ENCODE measurements around the gene NPAS3. TPM values are rescaled to one million over a fixed set of nuclear protein-coding genes. Genes with fewer than 3 reads are reported as not detected.
A peak's percentile ranks its signal among the peaks of the same experiment; 100 is the strongest.

Gene NPAS3
- total and polyA plus RNA-seq, 2 of the 8 experiments (the other 6 are each of a cell fraction or from before 2014, with no cell fraction given): 0.11 to 0.60 TPM

GRCh38 chr14:33727606-33728005 is 788.9 kb downstream of the NPAS3 start:
- FAIRE-seq (no peak), DNase-seq (ENCODE audit: low read depth in 1 of 2, low spot score in 2 of 2) (no peak)
- 83% methylated on average over 6 of the region's 6 CpGs; no CpG with 5 or more reads in 1 of the 2 experiments for WGBS, 2 experiments (ENCODE audit: extremely low coverage in 1 of 2, insufficient coverage in 1 of 2, insufficient read length in 1 of 2, insufficient replicate concordance in 2 of 2, low coverage in 1 of 2, low lambda C conversion rate in 2 of 2, missing lambda C conversion rate in 1 of 2)
- TF ChIP-seq SIX5 (IDR thresholded peaks at IDR 0.05; ENCODE audit: low read depth, low read length) (no peak), NANOG (IDR thresholded peaks at IDR 0.05; ENCODE audit: insufficient read depth, low read depth, low read length, poor library complexity, severe bottlenecking) (no peak), SP2 (IDR thresholded peaks at IDR 0.05; ENCODE audit: low read length) (no peak), ZNF274 (IDR thresholded peaks at IDR 0.05; ENCODE audit: borderline replicate concordance, extremely low read depth, low read length) (no peak), EP300 (IDR thresholded peaks at IDR 0.05; ENCODE audit: borderline replicate concordance in 1 of 2, low read depth in 2 of 2, low read length in 2 of 2) (no peak), HDAC2 (IDR thresholded peaks at IDR 0.05; ENCODE audit: borderline replicate concordance in 1 of 2, low read depth in 2 of 2, low read length in 2 of 2) (no peak), CBX5 (IDR thresholded peaks at IDR 0.05; ENCODE audit: low read depth, low read length) (no peak), KDM4A (IDR thresholded peaks at IDR 0.05; ENCODE audit: low read depth, low read length, severe bottlenecking) (no peak), RBBP5 (IDR thresholded peaks at IDR 0.05; ENCODE audit: borderline replicate concordance, low read depth, low read length) (no peak), MAFK (IDR thresholded peaks at IDR 0.05; ENCODE audit: low read depth, low read length) (no peak), JUND (IDR thresholded peaks at IDR 0.05; ENCODE audit: low read length) (no peak), EGR1 (IDR thresholded peaks at IDR 0.05; ENCODE audit: borderline replicate concordance, low read depth, low read length) (no peak), SP1 (IDR thresholded peaks at IDR 0.05; ENCODE audit: low read depth, low read length) (no peak), POU5F1 (IDR thresholded peaks at IDR 0.05; ENCODE audit: low read depth, low read length) (no peak), ASH2L (IDR thresholded peaks at IDR 0.05; ENCODE audit: low read length) (no peak)

More at GRCh38 chr14:33727606-33728005, 788.9 kb downstream of the NPAS3 start:
- H3K56ac ChIP-seq (replicated peaks; ENCODE audit: insufficient read length, low read depth, low read length): no peak overlapping the region
- H3K18ac ChIP-seq (ENCODE audit: extremely low read depth, low read length): no peak overlapping the region
- no peak overlapping the region for H3K23ac ChIP-seq (ENCODE audit: insufficient read length)
- no peak overlapping the region for H3K4ac ChIP-seq (replicated peaks; ENCODE audit: insufficient read length, low read depth, low read length)
- no peak overlapping the region for H3K27ac ChIP-seq (ENCODE audit: low read depth, low read length)
- H2AK5ac ChIP-seq (ENCODE audit: low read depth, low read length): no peak overlapping the region
- H3K36me3 ChIP-seq (ENCODE audit: control insufficient read depth in 2 of 4, insufficient read depth in 4 of 4, low read length in 3 of 4): no peaks in the 10 kb centered on the region
- H4K5ac ChIP-seq (ENCODE audit: insufficient read length, low read depth, low read length): no peak overlapping the region
- no peak overlapping the region for H3K4me3 ChIP-seq (ENCODE audit: extremely low read depth in 1 of 4, insufficient read depth in 2 of 4, low read depth in 3 of 4, low read length in 4 of 4)
- H3K9ac ChIP-seq (replicated peaks in 1 of 4; ENCODE audit: extremely low read depth in 1 of 4, low read depth in 3 of 4, low read length in 3 of 4): peak overlapping the region in 1 of 4 experiments; percentile 3; a peak in 1 of 7 replicates
- no peaks in the 10 kb centered on the region for H3K27me3 ChIP-seq (replicated peaks in 1 of 4; ENCODE audit: control insufficient read depth in 3 of 4, extremely low read depth in 1 of 4, insufficient read depth in 3 of 4, low read length in 3 of 4)
- H3K9me3 ChIP-seq (ENCODE audit: insufficient read depth in 2 of 2, low read depth in 1 of 2, low read length in 1 of 2): no peaks in the 10 kb centered on the region
- no peaks in the 10 kb centered on the region for H3K79me2 ChIP-seq (ENCODE audit: control insufficient read depth in 1 of 2, insufficient read depth in 2 of 2, low read length in 2 of 2)
- no peak overlapping the region for H3K14ac ChIP-seq (ENCODE audit: insufficient read length)
- no peak overlapping the region for H4K91ac ChIP-seq (replicated peaks; ENCODE audit: insufficient read length, low read length)
- H3K23me2 ChIP-seq (ENCODE audit: low read depth, low read length): no peaks in the 10 kb centered on the region
- no peak overlapping the region for H2BK15ac ChIP-seq (ENCODE audit: low read length)
- no peak overlapping the region for H2AFZ ChIP-seq (ENCODE audit: low read length)
- no peak overlapping the region for H2BK120ac ChIP-seq (replicated peaks; ENCODE audit: low read depth, low read length)
- ChIA-PET POLR2A (ENCODE audit: partially characterized antibody) (no interaction called here), CTCF (ENCODE audit: partially characterized antibody) (no interaction called here)
- H2BK20ac ChIP-seq (ENCODE audit: low read length): no peak overlapping the region
- H4K8ac ChIP-seq (ENCODE audit: extremely low read depth, insufficient read depth, low read length): no peak overlapping the region
- H3K4me2 ChIP-seq (ENCODE audit: insufficient read depth in 1 of 2, low read depth in 2 of 2, low read length in 2 of 2): no peak overlapping the region
- no peaks in the 10 kb centered on the region for H4K20me1 ChIP-seq (replicated peaks in 1 of 2; ENCODE audit: control insufficient read depth in 1 of 2, insufficient read depth in 2 of 2, low read length in 2 of 2)
- no peaks in the 10 kb centered on the region for H3K79me1 ChIP-seq (ENCODE audit: low read depth, low read length)
- no peaks in the 10 kb centered on the region for H3K4me1 ChIP-seq (replicated peaks in 1 of 4; ENCODE audit: control insufficient read depth in 3 of 4, insufficient read depth in 4 of 4, low read length in 3 of 4)
- no peak overlapping the region for H2BK12ac ChIP-seq (ENCODE audit: low read depth, low read length)
- no peak overlapping the region for H2BK5ac ChIP-seq (ENCODE audit: low read depth, low read length)

All from H1 (cell line).